Neural cell (in vitro differentiated cells): ENCODE data around the gene RNF157. TPM values are rescaled to one million over a fixed set of nuclear protein-coding genes. Genes with fewer than 3 reads are reported as not detected.
A peak's percentile ranks its signal among the peaks of the same experiment; 100 is the strongest.

Experiments used
- H2AFZ ChIP-seq: fragments of 200-600, 300-800 bp; sonication (generic), shearing (Covaris generic); 2 replicates; pipeline ENCODE4 v1.6.0; 2014; ENCODE audit warnings: low read depth, mild to moderate bottlenecking, antibody characterized with exemption, low read length, moderate library complexity
- H3F3A ChIP-seq: fragments of 200-600 bp; shearing (Covaris generic); 2 replicates; pipeline ENCODE4 v1.6.1; 2016; ENCODE audit warnings: mild to moderate bottlenecking, moderate library complexity, mixed read lengths, antibody characterized with exemption, low read length; ENCODE audit not compliant: insufficient read depth, poor library complexity, severe bottlenecking
- H3K27ac ChIP-seq: fragments of 200-600, 300-800 bp; sonication (generic), shearing (Covaris generic); 2 replicates; pipeline ENCODE4 v1.5.1; 2014; ENCODE audit warnings: mild to moderate bottlenecking, low read length, moderate library complexity
- H3K27me3 ChIP-seq: fragments of 300-800, 200-600 bp; sonication (generic), shearing (Covaris generic); 2 replicates; pipeline ENCODE4 v1.6.0; 2014; ENCODE audit warnings: mild to moderate bottlenecking, low read depth, low read length, moderate library complexity; ENCODE audit not compliant: insufficient read depth
- H3K36me3 ChIP-seq: fragments of 300-800, 200-600 bp; sonication (generic), shearing (Covaris generic); 2 replicates; pipeline ENCODE4 v1.5.1; 2014; ENCODE audit warnings: mild to moderate bottlenecking, antibody characterized with exemption, low read length, moderate library complexity; ENCODE audit not compliant: insufficient read depth
- H3K4me2 ChIP-seq: fragments of 300-800, 200-600 bp; sonication (generic), shearing (Covaris generic); 2 replicates; pipeline ENCODE4 v1.6.0; 2014; ENCODE audit warnings: mild to moderate bottlenecking, low read length
- H3K4me3 ChIP-seq: fragments of 300-800, 200-600 bp; sonication (generic), shearing (Covaris generic); 2 replicates; pipeline ENCODE4 v1.5.1; 2014; ENCODE audit warnings: mild to moderate bottlenecking, low read length, moderate library complexity
- H3K79me2 ChIP-seq: fragments of 200-600 bp; shearing (Covaris generic); replicated peaks from 2 replicates; pipeline ENCODE4 v1.6.0; 2014; ENCODE audit warnings: mild to moderate bottlenecking, low read length, moderate library complexity; ENCODE audit not compliant: insufficient read depth
- H3K9ac ChIP-seq: fragments of 300-800, 200-600 bp; sonication (generic), shearing (Covaris generic); 2 replicates; pipeline ENCODE4 v1.6.1; 2016; ENCODE audit warnings: mild to moderate bottlenecking, low read length, mixed read lengths
- H3K9me2 ChIP-seq: fragments of 200-600 bp; shearing (Covaris generic); 2 replicates; pipeline ENCODE4 v1.6.1; 2016; ENCODE audit warnings: mild to moderate bottlenecking, low read length, mixed read lengths; ENCODE audit not compliant: insufficient read depth
- H3K9me3 ChIP-seq: fragments of 200-600, 300-800 bp; sonication (generic), shearing (Covaris generic); 2 replicates; pipeline ENCODE4 v1.6.1; 2016; ENCODE audit warnings: mild to moderate bottlenecking, mixed run types, low read length, moderate library complexity, mixed read lengths
- H4K20me1 ChIP-seq: fragments of 200-600 bp; shearing (Covaris generic); 2 replicates; pipeline ENCODE4 v1.6.1; 2016; ENCODE audit warnings: mild to moderate bottlenecking, mixed run types; ENCODE audit not compliant: insufficient read depth
- EP300 ChIP-seq: fragments of 450-650 bp; conservative IDR thresholded peaks from 2 replicates; pipeline ENCODE4 v1.6.1; 2014; ENCODE audit warnings: antibody characterized with exemption, mild to moderate bottlenecking, moderate library complexity; ENCODE audit not compliant: poor library complexity, severe bottlenecking
- EZH2 ChIP-seq: fragments of 200-600, 300-800 bp; shearing (Covaris generic), sonication (generic); IDR thresholded peaks from 2 replicates; pipeline ENCODE4 v1.6.1; 2014; ENCODE audit warnings: antibody characterized with exemption, low read length, borderline replicate concordance, mild to moderate bottlenecking; ENCODE audit not compliant: insufficient read depth, poor library complexity, severe bottlenecking
- MXI1 ChIP-seq: fragments of 450-650 bp; conservative IDR thresholded peaks from 2 replicates; pipeline ENCODE4 v1.6.1; 2014; ENCODE audit warnings: antibody characterized with exemption, mild to moderate bottlenecking; ENCODE audit not compliant: poor library complexity, severe bottlenecking
- POLR2AphosphoS5 ChIP-seq: IDR thresholded peaks from 2 replicates; pipeline ENCODE4 v1.6.1; 2012
- RAD21 ChIP-seq: fragments of 450-650 bp; conservative IDR thresholded peaks from 2 replicates; pipeline ENCODE4 v1.6.1; 2014; ENCODE audit warnings: antibody characterized with exemption, mild to moderate bottlenecking, moderate library complexity
- SMC3 ChIP-seq: fragments of 450-650 bp; conservative IDR thresholded peaks from 2 replicates; pipeline ENCODE4 v1.6.1; 2014; ENCODE audit warnings: antibody characterized with exemption, mild to moderate bottlenecking, moderate library complexity; ENCODE audit not compliant: poor library complexity
- TAF1 ChIP-seq: IDR thresholded peaks from 2 replicates; pipeline ENCODE4 v1.6.1; 2012; ENCODE audit warnings: low read depth
- polyA plus RNA-seq: library from polyadenylated mRNA; depleted of rRNA; stranded (reverse); fragments of >200 nt; gene quantifications from 2 replicates; pipeline ENCODE4 v1.2.3, GENCODE V29; 2014
- TF ChIP-seq, protein P1 (sequence below): fragments of 450-650 bp; IDR thresholded peaks from 2 replicates; pipeline ENCODE4 v1.5.1; 2014; ENCODE audit warnings: antibody characterized with exemption, mild to moderate bottlenecking, moderate library complexity; ENCODE audit not compliant: poor library complexity, severe bottlenecking
- TF ChIP-seq, protein P2 (sequence below): IDR thresholded peaks from 2 replicates; pipeline ENCODE4 v1.6.1; 2012; ENCODE audit warnings: borderline replicate concordance

Gene RNF157
- polyA plus RNA-seq, 1 donor from 2014 or later = 15.9 TPM

DNA sequence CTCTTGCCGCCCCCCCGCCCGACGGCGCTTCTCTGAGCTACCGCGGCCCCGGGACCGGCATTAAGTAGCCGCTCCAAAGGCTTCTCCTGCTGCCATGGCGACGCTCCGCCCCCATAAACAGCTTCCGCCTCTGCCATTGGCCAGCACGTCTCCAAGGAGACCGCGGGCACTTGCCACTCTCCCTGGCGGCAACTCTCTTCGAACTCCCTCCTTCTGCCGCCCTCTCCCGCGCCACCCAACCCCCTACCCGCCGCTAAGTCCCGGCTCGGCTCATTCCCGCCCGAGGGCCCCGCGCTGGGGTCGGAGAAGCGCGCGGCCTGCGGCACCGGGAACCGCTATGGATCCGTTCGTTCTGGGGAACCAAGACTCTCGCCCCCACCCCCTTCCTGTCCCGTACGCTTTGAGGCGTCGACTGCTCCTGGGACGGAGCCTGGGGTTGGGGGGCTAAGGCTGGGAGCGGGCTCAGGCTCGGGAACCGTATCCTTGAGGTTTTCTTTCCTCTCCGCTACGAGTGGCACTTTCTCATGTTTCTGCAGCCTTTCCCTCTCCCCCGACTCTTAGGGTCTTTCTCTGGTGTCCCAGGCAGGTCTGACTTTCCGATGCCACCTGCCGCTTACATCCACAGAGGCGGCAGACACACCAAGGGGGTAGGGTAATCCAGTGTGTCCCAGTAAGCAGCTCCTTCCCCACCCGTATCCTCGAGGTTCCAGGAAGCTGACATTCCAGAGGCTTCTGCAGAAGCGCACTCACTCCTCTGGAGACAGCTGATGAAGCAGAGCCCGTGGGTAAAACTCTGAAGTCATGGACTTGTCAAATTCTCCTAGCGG lies 98.9 kb downstream of the RNF157 start, which contains the start of gene FOXJ1:
Gene FOXJ1 (minus strand): TSS at position 34 of the 827 bp plus-strand sequence. CDS start 850 bp downstream, outside the sequence.
- no peaks in the 10 kb centered on the region for H3K36me3 ChIP-seq
- H4K20me1 ChIP-seq = no peaks in the 10 kb centered on the region
- H3K4me2 ChIP-seq = peak within 1 kb of the TSS; percentile 88
- H3K27me3 ChIP-seq = peaks cover 18% of the 10 kb centered on the region
- no peak within 1 kb of the TSS for H3K27ac ChIP-seq
- no peaks in the 10 kb centered on the region for H3K79me2 ChIP-seq
- H3K9ac ChIP-seq = peak within 1 kb of the TSS; percentile 38
- TF ChIP-seq RAD21 (peak; percentile 23), EP300 (peak; percentile 30), SMC3 (peak; percentile 31), EZH2 (no peak), MXI1 (peak; percentile 88)
- TF ChIP-seq, protein P1, sequence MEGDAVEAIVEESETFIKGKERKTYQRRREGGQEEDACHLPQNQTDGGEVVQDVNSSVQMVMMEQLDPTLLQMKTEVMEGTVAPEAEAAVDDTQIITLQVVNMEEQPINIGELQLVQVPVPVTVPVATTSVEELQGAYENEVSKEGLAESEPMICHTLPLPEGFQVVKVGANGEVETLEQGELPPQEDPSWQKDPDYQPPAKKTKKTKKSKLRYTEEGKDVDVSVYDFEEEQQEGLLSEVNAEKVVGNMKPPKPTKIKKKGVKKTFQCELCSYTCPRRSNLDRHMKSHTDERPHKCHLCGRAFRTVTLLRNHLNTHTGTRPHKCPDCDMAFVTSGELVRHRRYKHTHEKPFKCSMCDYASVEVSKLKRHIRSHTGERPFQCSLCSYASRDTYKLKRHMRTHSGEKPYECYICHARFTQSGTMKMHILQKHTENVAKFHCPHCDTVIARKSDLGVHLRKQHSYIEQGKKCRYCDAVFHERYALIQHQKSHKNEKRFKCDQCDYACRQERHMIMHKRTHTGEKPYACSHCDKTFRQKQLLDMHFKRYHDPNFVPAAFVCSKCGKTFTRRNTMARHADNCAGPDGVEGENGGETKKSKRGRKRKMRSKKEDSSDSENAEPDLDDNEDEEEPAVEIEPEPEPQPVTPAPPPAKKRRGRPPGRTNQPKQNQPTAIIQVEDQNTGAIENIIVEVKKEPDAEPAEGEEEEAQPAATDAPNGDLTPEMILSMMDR = no peak
- TF ChIP-seq, protein P2, sequence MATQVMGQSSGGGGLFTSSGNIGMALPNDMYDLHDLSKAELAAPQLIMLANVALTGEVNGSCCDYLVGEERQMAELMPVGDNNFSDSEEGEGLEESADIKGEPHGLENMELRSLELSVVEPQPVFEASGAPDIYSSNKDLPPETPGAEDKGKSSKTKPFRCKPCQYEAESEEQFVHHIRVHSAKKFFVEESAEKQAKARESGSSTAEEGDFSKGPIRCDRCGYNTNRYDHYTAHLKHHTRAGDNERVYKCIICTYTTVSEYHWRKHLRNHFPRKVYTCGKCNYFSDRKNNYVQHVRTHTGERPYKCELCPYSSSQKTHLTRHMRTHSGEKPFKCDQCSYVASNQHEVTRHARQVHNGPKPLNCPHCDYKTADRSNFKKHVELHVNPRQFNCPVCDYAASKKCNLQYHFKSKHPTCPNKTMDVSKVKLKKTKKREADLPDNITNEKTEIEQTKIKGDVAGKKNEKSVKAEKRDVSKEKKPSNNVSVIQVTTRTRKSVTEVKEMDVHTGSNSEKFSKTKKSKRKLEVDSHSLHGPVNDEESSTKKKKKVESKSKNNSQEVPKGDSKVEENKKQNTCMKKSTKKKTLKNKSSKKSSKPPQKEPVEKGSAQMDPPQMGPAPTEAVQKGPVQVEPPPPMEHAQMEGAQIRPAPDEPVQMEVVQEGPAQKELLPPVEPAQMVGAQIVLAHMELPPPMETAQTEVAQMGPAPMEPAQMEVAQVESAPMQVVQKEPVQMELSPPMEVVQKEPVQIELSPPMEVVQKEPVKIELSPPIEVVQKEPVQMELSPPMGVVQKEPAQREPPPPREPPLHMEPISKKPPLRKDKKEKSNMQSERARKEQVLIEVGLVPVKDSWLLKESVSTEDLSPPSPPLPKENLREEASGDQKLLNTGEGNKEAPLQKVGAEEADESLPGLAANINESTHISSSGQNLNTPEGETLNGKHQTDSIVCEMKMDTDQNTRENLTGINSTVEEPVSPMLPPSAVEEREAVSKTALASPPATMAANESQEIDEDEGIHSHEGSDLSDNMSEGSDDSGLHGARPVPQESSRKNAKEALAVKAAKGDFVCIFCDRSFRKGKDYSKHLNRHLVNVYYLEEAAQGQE = peak; percentile 9
- peak within 1 kb of the TSS; percentile 72 for H3K4me3 ChIP-seq
- H3K9me2 ChIP-seq = no peaks in the 10 kb centered on the region
- no peaks in the 10 kb centered on the region for H3F3A ChIP-seq
- no peak within 1 kb of the TSS for H2AFZ ChIP-seq
- no peaks in the 10 kb centered on the region for H3K9me3 ChIP-seq

DNA sequence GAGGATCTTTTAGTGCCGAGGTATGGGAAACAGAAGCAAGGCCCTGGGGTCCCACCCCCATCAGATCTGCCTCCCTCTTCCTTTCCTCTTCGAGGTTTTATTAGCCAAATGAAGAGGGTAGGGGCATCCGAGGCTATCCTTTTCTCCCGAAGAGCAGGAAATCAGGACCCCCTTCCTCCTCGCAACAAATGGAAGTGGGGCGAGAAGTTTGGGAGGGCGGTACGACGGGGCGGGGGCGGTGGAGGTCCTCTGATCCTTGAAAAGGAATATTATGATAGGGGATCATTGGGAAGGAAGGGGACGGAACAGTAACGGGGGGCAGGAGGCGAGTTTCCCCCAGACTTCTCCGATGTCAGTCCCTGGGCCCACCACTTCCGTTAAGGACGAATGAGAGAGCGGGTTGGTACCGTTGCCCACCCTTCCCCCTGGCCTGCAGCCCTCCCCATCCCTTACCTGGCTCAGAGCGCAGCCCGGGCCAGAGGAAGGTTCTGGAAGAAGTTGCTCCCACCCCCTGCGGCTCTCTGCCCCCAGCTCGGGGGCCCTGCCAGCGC lies 99.6 kb downstream of the RNF157 start:
- H3F3A ChIP-seq = no peaks in the 10 kb centered on the region
- no peaks in the 10 kb centered on the region for H3K36me3 ChIP-seq
- peak overlapping the region; percentile 72 for H3K4me3 ChIP-seq
- no peak overlapping the region for H3K9ac ChIP-seq
- no peak overlapping the region for H2AFZ ChIP-seq
- peak overlapping the region; percentile 51 for H3K4me2 ChIP-seq
- no peak overlapping the region for H3K27ac ChIP-seq
- no peaks in the 10 kb centered on the region for H3K9me2 ChIP-seq
- peaks cover 18% of the 10 kb centered on the region for H3K27me3 ChIP-seq
- no peaks in the 10 kb centered on the region for H4K20me1 ChIP-seq
- no peaks in the 10 kb centered on the region for H3K79me2 ChIP-seq
- no peaks in the 10 kb centered on the region for H3K9me3 ChIP-seq
- TF ChIP-seq MXI1 (no peak), TAF1 (no peak), POLR2AphosphoS5 (no peak), EZH2 (no peak), RAD21 (no peak), SMC3 (no peak), EP300 (no peak)
- TF ChIP-seq, protein P1 = no peak
- TF ChIP-seq, protein P2 = no peak
